ENCODE data around the gene RIC3.
"Not testable (repeated sequence)": the region's sequence is repeated elsewhere in the genome, so short reads cannot be mapped to it uniquely, and the experiment has no call there.

The RIC3 gene

DNA sequence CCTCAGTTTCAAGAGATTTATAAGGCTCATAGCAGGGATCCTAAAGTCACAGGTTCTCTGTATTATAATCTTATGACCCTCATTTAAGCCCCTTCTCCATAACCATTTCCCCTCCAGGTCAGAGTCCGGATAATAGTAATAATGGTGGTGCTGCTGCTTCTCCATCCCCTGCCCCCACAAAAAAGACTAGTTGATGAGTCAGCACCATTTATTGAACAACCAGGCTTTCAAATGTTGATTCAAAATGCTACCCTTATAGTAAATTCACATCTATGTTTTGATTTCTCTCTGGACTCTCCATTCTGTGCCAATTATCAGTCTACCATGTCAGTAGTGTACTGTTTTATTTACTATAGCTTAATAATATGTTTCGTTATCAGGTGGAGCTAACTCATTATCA is 17.6 kb upstream of the RIC3 start:
- DNase-seq = no peak

DNA sequence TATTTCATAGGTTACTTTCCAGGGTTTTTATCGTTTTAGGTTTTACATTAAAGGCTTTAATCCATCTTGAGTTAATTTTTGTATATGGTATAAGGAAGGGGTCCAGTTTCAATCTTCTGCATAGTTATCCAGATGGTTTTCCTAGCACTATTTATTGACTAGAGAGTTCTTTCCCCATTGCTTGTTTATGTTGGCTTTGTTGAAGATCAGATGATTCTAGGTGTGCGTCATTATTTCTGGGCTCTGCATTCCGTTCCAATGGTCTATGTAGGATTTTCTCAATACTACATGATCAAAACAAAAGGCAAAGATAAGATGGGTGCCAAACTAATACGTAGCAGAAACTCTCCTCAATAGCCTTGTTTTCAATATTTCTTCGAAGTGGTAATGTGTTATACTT is 14.3 kb upstream of the RIC3 start:
- no peak for DNase-seq

DNA sequence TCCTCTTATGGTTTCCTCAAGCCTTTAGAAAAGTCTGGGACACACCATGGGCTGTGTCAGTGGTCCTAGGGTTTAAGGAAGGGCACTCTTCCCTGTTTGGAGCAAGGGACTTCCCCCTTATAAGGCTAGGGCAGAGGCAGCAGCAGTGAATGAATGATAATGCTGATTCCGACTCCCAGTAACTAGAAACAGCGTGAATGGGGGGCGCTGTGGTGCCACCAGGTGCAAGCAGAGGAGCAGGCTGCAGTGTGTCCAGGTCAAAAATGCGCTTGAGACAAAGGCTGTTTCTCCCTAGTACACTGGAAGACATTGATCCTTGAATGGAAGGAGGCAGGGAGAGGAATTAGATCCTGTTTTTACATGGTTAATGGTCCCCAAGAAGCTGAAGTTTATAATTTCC is 11.6 kb upstream of the RIC3 start:
- DNase-seq = no peak

DNA sequence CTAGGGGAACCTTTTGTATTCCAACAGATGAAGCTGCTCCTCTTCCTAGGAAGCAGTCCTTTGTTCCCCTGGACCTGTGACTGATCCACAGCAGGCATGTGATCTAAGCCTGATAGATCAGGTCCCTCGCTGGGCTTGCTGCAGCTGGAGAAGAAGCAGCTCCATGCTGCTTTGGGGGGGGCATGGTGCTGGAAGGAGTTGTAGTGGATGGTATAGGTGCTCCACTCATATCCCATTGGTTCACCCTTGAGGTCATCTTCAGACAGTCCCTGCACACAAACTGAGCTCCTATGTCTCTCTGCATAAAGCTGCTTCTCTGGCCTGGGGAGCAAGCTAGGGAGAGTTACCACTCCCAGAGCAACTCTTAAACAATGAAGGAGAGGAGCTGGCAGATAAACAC is 9.5 kb upstream of the RIC3 start:
- no peak for DNase-seq

DNA sequence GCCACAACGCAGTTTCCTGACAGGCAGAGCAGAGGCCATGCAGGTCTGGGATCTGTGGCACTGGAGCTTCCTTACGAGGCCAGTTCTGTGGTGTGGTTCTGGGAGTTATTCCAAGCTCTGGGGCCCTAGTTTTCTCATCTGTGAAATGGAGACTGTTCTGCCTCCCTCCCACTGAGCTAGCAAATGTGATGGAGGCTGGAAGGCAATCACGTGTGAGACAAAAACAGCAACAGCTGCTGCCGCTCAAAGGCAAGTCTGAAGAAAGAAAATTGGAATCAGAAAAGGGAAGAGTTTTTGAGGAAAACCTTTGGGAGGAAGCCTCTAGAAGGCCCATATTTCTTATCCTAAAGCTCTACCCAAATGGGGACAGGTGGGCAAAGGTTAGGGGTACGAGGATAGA is 8.3 kb upstream of the RIC3 start:
- no peak for DNase-seq

DNA sequence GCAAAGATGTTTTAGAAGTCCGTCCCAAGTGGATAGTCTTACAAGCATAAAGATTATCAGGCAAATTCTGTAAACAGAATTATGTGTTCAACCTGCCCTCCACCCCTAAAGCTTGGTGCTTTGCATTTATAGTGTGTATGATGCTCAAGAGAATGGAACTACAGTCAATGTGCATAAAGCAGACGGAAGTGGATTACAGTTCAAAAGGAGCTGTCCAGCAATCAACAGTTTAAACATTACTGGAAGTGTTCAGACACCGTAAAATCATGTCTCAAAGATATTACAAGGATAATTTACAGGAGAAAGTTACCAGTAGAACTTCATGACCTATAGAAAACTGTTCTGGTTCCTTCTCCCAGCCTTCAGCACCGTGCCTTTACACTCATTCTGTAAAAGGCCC is 1.0 kb downstream of the RIC3 start:
- no peak for DNase-seq

DNA sequence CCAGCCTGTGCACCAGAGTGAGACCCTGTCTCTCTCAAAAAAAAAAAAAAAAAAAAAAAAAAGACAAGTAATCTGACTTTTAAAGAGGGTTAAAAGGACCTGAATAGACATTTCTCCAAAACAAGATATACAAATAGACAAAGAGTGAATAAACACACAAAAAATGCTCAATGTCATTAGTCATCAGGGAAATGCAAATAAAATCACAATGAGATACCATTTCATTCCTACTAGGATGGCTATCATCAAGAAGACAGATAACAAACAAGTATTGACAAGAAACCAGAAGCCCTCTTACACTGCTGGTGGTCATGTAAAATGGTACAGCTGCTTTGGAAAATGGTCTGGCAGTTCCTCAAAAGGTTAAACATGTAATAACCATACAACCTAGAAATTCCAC is 4.1 kb downstream of the RIC3 start:
- DNase-seq = no peak

DNA sequence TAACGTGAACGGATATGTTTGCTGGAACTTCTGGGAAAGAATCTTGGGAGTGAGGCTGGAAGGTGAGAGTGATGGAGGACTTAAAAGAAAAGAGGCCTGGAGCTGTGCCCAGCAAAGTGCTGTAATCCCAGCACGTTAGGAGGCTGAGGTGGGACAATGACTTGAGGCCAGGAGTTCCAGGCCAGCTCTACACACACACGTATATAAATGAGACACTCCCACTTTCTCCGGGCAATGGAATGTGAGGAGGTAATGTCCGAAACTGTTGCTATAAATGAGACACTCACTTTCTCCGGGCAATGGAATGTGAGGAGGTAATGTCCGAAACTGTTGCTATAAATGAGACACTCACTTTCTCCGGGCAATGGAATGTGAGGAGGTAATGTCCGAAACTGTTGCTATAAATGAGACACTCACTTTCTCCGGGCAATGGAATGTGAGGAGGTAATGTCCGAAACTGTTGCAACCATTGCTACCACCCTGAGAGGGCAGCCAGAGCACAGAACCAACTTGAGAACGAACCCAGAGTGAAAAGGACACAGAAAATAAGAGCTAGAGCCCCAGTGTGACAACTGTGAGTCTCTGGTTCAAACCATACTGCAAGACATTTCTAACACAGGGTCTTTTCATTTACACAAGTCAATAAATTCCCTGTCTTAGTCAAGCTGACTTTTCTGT is 7.1 kb downstream of the RIC3 start:
- DNase-seq = not testable (repeated sequence)

DNA sequence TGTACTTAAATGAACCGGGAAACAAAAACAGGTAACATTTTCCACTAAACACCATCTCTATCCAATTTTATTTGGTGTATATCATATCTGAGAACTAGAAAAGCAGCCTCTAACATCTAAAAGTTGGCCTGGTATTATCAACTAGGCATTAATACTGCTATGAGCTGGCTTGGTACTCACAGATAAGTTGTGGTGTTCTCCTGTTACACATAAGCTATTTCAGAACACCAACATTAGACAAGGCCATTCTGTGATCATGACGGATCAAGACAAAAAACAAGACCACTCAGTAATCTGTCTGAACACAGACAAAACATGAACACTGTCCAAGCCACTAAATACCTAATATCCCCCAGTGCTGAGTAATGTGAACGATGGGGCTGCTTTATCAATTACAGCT is 11.9 kb downstream of the RIC3 start:
- no peak for DNase-seq

DNA sequence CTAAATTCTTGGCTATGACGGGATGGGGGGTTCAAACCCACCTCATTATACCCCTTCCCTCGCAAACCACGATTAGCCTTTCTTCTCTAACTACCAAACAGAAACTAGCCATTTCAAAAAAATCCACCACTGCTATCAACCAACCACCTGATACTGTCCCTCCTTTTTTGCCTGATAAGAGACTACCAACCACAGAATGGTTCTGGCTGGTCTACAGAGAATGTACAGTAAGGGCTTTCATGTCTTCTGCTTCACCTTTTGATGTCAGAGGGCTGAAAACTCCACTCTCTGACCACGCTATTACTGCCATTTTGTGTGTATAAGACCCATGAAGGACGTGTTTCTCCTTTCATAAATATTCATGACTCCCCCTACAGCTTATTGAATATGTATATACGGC is 19.1 kb downstream of the RIC3 start:
- no peak for DNase-seq

DNA sequence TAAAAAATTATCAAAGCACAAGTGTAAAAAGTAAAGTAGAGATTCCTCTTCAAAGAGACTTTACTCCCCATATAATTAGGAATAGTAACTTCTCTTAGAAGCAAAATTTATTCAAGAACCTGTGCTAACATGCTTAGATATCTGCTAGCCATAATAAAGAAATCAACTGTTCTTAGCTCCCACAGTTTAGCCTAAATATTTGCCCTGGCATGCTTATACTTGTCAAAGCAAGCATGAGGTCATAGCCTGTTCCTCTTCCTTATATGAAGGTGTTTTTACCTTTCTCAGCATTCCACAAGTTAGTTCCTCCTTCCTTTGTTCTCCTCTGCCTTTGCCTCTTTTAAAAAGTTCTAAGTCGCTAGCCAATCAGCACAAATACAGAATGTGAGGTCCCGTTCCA is 30.3 kb downstream of the RIC3 start:
- no peak for DNase-seq

DNA sequence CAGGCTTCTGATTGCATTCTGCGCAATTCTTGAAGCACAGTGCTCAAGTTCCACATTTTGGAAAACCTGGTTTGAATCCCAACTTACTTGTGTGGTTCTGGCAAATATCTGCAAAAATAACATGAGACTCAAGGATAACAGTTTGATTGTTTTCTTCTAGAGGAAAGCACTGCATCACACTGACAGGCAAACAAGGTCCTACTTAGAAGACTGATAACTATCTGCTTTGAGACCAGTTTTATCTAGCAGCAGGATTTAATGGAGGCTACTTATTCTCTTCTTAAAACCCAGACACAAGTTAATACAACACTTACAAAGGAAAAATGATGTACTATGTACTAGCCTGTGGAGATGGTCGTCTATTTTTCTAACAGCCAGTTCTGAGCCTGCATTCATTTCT is 41.4 kb downstream of the RIC3 start:
- DNase-seq = no peak

DNA sequence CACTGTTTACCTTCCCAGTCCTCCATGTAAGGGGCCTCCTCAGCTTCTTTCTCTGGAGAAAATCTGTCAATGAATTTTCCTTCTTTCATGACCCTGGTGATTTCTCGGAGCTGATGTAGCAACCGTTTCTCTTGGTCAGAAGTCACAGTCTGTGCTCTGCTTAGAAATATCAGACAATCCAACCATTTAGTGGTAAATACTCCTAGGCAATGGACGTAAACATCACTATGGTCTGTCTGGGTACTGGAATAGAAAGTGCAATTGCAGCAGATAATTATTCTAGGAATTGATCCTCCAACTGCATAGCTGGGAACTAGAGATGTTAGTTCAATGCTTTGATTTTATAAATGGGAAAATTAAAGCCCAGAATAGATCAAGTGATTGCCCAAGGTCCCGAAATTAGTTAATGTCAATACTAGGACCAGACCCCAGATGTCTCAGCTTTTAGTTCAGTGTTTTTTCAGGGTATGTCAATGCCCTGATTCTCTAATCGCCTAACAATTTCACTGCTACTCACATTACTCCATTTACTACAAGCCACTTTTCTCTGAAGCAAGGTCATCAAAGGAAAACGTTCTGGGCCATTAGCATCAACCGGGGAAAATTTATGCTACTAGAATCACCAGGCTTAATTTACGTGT is 42.1 kb downstream of the RIC3 start:
- DNase-seq = no peak

DNA sequence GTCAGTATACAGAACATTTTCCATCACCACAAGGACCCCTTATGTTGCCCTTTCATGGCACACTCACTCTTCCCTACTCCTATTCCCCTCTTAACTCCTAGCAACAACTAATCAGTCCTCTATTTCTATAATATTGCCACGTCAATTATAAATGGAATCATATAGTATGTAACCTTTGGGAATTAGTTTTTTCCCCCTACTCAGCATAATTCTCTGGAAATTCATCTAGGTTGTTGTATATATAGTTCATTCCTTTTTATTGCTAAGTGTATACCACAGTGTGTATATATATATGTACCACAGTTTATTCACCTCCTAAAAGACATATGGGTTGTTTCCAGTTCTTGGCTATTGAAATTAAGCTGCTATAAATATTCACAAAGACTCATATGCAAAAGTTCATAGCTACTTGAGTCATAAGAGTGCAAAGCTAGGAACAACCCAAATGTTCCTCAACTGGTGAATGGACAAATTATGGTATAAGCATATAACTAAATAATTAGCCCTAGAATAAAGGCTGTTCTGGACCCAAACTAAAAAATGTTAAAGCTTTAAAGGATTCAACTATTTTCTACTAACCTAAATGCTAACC is 46.6 kb downstream of the RIC3 start:
- DNase-seq = no peak

DNA sequence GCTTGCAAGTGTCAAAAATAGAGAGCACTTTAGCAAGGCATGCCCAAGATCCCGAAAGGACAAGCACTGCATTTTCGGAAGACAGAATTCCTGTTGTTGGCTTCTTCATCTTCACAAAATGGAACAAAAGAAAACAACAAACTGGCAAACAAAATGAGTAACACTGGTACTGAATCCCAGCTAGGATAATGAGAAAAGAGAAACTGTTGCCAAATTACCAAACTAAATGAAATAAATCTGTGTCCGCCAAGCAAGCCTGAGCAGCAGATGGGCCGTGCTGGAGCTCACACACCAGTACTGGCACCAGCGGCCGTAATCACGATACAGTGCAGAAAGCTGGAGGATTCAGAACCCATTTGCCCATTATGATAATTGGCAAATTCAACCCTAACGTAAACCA is 57.2 kb downstream of the RIC3 start:
- no peak for DNase-seq

DNA sequence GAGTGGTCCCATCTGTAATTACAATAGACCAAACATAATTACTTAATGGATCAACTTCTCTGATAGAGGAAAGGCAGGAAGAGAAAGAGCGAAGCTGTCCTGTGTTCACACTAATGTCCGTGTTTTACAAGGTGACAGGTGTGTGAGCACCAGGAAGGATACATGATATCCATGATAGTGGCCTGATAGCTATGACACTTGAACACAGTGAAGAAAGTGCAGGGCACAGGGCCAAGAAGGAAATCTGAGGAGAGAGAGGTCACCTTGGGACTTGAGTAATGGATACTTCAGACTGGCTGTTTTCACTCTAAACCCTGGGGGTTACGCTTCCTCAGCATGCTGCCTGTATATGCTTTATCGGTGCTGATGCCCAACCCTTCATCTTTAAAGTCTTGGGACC is 58.4 kb downstream of the RIC3 start:
- no peak for DNase-seq

DNA sequence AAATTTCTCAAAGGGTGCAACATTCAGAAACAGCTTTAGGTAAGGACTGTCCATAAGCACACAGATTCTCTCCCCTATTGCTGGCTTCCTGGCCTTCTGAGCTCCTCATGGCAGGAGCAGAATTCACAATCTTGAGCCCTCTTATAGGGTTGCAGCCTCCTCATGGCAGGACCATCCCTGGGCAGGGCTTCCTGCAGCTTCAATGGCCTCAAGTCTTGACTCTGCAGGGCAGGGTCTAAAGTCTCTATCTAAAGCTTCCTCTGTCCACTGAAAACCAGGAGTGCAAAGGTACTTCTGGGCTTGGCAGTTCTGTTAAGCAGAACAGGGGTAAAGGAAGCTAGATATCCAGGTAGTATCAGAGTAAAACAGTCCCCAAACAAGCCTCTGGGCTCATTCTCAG is 59.1 kb downstream of the RIC3 start:
- DNase-seq = no peak

DNA sequence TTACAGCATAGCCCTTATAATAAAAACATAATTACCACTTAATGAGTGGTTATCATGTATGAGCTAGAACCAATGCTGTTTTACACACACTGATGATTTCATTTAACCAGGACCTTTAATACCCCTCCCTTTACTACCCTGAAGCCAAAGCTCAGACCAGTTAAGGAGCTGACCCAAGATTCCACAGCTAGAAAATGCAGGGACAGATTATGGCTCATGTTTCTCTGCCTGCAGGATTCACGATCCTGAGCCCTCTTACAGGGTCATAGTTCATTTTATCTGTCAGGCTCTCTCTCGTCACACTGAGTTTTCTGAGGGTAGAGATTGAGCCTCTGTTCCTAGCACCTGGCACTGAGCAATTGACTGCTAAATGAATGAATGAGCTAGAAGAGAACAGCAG is 60.4 kb downstream of the RIC3 start:
- no peak for DNase-seq

DNA sequence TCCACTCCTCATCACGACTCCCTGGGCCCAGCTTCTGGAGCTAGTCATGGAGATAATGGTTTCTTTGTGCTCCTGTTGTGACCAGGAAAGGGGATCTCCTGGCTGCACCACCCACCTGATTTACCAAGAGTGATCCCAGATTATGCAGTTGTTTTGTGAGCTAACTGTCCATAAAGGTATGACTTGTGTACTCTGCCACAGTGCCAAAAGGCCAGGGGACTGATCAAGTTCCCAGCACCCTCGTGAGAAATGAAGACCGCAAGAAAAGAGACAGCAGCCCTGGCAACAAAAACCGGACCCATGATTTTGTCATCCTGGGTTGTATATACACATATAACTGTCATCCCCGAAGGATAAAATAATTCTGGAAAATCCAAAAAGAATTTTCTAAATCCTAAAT is 61.2 kb downstream of the RIC3 start:
- DNase-seq = no peak

DNA sequence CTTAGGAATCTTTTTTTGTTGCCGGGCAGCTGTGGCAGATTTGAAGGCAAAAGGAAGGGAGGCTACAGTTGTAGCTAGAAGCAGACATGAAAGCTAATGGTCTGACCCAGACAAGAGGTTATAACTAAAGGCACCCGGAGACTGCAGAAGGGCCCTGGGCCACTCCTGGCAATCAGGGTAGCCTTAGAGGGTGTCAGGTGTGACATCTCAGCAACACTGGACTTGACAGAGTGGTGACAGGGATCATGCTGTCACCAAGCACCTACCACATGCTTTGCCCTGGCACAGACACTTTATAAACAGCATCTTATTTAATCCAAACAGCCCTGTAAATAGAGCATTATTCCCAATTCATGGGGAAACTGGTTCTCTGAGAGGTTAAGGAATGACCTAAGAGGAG is 62.1 kb downstream of the RIC3 start:
- DNase-seq = no peak

DNA sequence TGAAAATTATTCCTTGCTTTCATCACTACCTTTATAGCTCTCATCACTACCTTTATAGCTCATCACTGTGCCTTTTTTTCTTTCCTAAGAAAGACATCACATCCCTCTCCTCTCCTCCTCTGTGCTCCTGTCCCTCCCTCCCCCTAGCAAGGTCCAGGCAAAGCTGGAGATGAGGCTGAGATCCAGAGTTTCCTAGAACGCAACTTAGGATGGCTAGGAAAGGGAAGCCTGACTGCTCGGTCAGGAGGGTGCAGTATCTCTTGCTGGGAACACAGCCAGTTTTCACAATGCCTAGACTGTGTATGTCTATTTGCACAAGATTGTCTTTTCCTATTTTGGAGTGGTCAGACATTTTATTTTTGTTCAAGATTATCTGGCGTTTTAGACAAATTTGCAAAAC is 63.2 kb downstream of the RIC3 start:
- DNase-seq = no peak

DNA sequence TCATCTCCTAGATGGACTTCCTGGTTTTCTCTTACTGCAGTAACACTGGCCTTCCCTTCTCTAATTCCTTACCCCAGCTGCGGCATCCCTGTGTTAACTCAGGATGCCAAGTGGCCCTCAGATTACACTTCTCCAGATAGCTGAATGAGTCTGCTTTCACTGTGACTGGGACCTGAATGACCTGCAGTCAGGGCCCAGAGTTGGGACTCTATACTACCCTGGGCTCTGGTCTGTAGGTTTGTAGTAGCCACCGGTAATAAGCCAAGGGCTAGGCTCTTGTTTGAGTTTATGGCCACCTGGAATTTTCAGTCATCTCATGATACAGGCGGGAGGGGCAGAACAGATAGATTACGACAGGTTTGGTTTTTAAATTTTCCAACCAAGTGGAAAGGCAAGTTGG is 63.7 kb downstream of the RIC3 start:
- no peak for DNase-seq

DNA sequence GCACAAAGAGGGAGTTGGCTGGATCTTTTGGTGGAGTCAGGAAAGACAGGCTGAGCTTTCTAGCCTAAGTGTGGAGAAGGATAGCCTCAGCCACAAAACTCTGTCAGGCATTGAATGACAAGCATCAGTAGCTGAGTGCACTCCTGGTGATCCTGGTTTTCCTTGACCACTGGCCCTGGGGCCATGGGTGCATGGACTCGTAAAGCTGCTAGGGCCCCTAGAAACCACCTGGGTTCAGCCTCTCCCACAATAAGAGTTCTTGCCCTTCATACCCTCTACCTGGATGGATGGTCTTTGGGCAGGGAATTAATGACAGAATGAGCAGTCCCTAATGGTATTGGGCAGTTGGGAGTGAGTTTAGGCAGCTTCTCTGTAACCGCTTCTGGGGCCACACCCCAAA is 64.9 kb downstream of the RIC3 start:
- no peak for DNase-seq

DNA sequence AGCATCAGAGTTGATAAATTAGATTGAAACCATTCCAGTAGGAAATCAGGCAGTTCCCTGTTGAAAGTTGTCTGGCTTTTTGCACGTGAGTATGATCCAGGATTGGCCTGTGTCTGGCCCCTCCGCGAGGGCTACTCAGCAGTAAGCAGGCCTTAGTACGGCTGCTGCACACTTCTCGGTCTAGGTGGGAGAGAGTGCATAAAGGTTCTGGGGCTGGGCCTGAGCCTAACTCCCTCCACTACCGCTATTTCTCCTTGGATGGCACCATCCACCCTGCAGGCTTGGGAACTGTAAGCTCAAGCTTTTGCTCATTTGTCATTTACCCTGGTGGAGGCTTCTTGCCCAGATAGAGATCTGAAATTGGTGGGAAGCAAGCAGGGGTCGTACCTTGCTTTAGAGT is 65.9 kb downstream of the RIC3 start:
- no peak for DNase-seq

Data from activated CD4-positive, alpha-beta T cell treated with anti-CD3 and anti-CD28 coated beads, Interleukin-2, amount 50 U/mL, for 48 hours (primary cell).